ENCODE measurements around the gene AKAP12.

The AKAP12 gene

GRCh38 chr6:151279891-151280290 lies 40.1 kb downstream of the AKAP12 start:
- TF ChIP-seq, protein P1, sequence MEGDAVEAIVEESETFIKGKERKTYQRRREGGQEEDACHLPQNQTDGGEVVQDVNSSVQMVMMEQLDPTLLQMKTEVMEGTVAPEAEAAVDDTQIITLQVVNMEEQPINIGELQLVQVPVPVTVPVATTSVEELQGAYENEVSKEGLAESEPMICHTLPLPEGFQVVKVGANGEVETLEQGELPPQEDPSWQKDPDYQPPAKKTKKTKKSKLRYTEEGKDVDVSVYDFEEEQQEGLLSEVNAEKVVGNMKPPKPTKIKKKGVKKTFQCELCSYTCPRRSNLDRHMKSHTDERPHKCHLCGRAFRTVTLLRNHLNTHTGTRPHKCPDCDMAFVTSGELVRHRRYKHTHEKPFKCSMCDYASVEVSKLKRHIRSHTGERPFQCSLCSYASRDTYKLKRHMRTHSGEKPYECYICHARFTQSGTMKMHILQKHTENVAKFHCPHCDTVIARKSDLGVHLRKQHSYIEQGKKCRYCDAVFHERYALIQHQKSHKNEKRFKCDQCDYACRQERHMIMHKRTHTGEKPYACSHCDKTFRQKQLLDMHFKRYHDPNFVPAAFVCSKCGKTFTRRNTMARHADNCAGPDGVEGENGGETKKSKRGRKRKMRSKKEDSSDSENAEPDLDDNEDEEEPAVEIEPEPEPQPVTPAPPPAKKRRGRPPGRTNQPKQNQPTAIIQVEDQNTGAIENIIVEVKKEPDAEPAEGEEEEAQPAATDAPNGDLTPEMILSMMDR (conservative IDR thresholded peaks at IDR 0.05; ENCODE audit: low read depth, low read length): no peak
- DNase-seq (ENCODE audit: low read depth): no peak
- no peak overlapping the region for H3K4me3 ChIP-seq (ENCODE audit: low read length)

DNA sequence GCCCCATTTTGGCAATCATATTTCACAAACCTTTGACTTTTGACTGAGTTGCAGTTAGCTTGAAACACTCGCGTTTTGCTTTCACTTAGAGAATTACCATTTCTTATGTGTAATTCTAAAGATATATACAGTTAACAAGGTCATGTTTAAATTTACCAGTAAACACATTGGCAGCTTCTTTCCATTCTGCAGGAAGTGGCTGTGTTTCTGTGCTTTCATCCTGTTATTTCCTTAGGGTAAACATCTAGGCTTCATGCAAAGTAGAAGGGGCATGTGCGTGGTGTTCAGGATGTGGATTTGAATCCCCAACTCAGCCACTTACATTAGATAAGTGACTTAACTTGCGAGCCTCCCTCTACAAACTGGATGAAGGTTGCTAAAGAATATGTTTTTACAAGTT lies 41.1 kb downstream of the AKAP12 start:
- no peak for DNase-seq (ENCODE audit: low read depth)
- no peak overlapping the region for H3K4me3 ChIP-seq (ENCODE audit: low read length)
- TF ChIP-seq, protein P1 (conservative IDR thresholded peaks at IDR 0.05; ENCODE audit: low read depth, low read length): no peak

- TF ChIP-seq, protein P1 (conservative IDR thresholded peaks at IDR 0.05; ENCODE audit: low read depth, low read length): no peak
- no peak overlapping the region for H3K4me3 ChIP-seq (ENCODE audit: low read length)
- DNase-seq (ENCODE audit: low read depth): no peak
These were observed 44.2 kb downstream of the AKAP12 start for GRCh38 chr6:151284012-151284411.

- H3K4me3 ChIP-seq (ENCODE audit: low read length): no peak overlapping the region
- TF ChIP-seq, protein P1 (conservative IDR thresholded peaks at IDR 0.05; ENCODE audit: low read depth, low read length): no peak
- DNase-seq (ENCODE audit: low read depth): no peak
These were observed 44.8 kb downstream of the AKAP12 start for GRCh38 chr6:151284548-151285017.

DNA sequence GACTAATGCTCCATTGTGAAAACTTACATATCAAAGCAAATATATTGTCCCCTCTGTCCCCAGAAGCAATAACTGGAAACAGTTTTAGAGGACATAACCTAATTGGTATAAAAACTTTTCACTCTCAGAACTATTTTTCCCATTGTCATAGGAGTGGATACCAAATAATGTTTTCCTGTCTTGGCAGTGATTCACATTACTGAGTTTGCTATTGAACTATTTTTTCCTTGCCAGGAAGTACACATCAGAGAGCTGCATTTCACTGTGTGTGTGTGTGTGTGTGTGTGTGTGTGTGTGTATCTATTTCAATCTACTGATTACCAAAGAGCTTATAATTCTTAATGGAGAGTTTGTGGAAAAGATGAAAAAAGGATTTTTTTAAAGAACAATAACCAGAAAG lies 45.4 kb downstream of the AKAP12 start:
- no peak for DNase-seq (ENCODE audit: low read depth)
- TF ChIP-seq, protein P1 (conservative IDR thresholded peaks at IDR 0.05; ENCODE audit: low read depth, low read length): no peak
- no peak overlapping the region for H3K4me3 ChIP-seq (ENCODE audit: low read length)

GRCh38 chr6:151286214-151286613 lies 46.4 kb downstream of the AKAP12 start:
- TF ChIP-seq, protein P1 (conservative IDR thresholded peaks at IDR 0.05; ENCODE audit: low read depth, low read length): no peak
- no peak overlapping the region for H3K4me3 ChIP-seq (ENCODE audit: low read length)
- no peak for DNase-seq (ENCODE audit: low read depth)

- no peak for DNase-seq (ENCODE audit: low read depth)
- H3K4me3 ChIP-seq (ENCODE audit: low read length): no peak overlapping the region
- TF ChIP-seq, protein P1 (conservative IDR thresholded peaks at IDR 0.05; ENCODE audit: low read depth, low read length): no peak
These were observed 49.1 kb downstream of the AKAP12 start for GRCh38 chr6:151288712-151289398.

Measured in retinal pigment epithelial cell (primary cell).